Transverse colon (tissue), 4 donors: ENCODE measurements around the gene TRMT2A.

Experiments
- EP300 ChIP-seq: sonication (generic); formaldehyde crosslinking; IDR thresholded peaks from one replicate; pipeline ENCODE4 v1.6.1; 2017; ENCODE audit warnings: antibody characterized with exemption, low read depth
- POLR2A ChIP-seq: fragments of 450-650 bp; IDR thresholded peaks from one replicate; pipeline ENCODE4 v1.6.1; 2016; ENCODE audit warnings: antibody characterized with exemption, mild to moderate bottlenecking, moderate library complexity
- POLR2AphosphoS5 ChIP-seq, 3 donors: sonication (generic); formaldehyde crosslinking; IDR thresholded peaks; one replicate each; pipeline ENCODE4 v1.6.1; 2016; ENCODE audit warnings: antibody characterized with exemption in 3 of 3
- TF ChIP-seq, protein P1 (sequence below), 5 experiments: fragments of 200-600 bp in 3 of 5; fragments of 450-650 bp in 2 of 5; sonication (generic) in 3 of 5; IDR thresholded peaks; 1 replicate in 2 of 5; 2 replicates in 3 of 5; pipeline ENCODE4 v1.5.1; 2016 to 2017; ENCODE audit warnings: antibody characterized with exemption in 5 of 5, inconsistent platforms in 3 of 5, mild to moderate bottlenecking in 2 of 5, moderate library complexity in 1 of 5

DNA sequence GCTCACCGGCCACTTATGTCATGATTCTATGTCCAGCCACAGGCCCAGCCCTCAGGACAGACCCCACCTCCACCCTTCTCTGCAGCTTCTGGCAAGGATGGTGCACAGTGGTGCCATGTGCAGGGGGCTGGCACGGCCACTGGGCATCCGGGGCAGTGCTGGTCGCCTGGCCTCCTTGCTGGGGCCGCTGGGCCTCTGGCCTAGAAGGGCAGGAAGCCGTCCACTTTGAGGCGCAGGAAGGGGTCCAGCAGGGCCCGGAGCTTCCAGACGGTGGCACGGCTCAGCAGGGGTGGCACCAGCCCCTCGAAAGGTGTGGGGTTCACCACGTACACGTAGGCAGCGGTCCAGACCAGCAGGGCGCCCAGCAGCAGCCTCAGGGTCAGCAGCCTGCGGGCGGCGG lies 31.4 kb upstream of the TRMT2A start:
- TF ChIP-seq POLR2AphosphoS5 (IDR thresholded peaks at IDR 0.05), result no peak
- TF ChIP-seq POLR2A, result no peak
- TF ChIP-seq, protein P1, sequence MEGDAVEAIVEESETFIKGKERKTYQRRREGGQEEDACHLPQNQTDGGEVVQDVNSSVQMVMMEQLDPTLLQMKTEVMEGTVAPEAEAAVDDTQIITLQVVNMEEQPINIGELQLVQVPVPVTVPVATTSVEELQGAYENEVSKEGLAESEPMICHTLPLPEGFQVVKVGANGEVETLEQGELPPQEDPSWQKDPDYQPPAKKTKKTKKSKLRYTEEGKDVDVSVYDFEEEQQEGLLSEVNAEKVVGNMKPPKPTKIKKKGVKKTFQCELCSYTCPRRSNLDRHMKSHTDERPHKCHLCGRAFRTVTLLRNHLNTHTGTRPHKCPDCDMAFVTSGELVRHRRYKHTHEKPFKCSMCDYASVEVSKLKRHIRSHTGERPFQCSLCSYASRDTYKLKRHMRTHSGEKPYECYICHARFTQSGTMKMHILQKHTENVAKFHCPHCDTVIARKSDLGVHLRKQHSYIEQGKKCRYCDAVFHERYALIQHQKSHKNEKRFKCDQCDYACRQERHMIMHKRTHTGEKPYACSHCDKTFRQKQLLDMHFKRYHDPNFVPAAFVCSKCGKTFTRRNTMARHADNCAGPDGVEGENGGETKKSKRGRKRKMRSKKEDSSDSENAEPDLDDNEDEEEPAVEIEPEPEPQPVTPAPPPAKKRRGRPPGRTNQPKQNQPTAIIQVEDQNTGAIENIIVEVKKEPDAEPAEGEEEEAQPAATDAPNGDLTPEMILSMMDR (IDR thresholded peaks at IDR 0.05), result no peak
- TF ChIP-seq EP300, result no peak
